ENCODE data around the gene GPC5.
"Not testable (repeated sequence)": the region's sequence is repeated elsewhere in the genome, so short reads cannot be mapped to it uniquely, and the experiment has no call there.

The GPC5 gene

DNA sequence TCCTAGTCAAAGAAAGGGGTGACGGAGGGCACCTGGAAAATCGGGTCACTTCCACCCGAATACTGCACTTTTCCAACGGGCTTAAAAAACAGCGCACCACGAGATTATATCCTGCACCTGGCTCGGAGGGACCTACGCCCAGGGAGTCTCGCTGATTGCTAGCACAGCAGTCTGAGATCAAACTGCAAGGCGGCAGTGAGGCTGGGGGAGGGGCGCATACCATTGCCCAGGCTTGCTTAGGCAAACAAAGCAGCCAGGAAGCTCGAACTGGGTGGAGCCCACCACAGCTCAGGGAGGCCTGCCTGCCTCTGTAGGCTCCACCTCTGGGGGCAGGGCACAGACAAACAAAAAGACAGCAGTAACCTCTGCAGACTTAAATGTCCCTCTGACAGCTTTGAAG lies 1354.3 kb downstream of the GPC5 start:
- ATAC-seq, H3K4me1 Mint-ChIP-seq, H3K36me3 Mint-ChIP-seq, H3K27me3 Mint-ChIP-seq, H3K4me3 Mint-ChIP-seq, H3K9me3 Mint-ChIP-seq, H3K27ac Mint-ChIP-seq: not testable (repeated sequence)

DNA sequence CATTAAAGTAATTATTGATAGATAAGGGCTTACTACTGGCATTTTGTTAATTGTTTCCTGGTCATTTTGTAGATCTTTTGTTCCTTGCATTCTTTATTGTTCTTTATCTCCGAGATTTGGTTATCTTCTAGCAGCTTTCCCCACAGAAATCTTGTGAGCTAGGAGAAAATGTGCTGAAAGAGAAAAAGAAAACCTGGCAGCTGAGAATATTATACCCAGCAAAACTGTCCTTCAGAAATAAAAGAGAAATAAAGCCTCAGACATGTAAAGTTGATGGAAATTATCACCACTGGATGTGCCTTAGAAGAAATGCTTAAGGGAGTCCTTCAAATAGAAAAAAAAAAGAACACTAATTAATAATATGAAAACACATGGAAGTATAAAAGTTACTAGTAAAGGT lies 1363.3 kb downstream of the GPC5 start:
- Mint-ChIP-seq H3K4me3 (no peak overlapping the region), H3K36me3 (no peaks in the 10 kb centered on the region), H3K27me3 (no peaks in the 10 kb centered on the region), H3K9me3 (peaks cover 13% of the 10 kb centered on the region), H3K27ac (no peak overlapping the region), H3K4me1 (no peaks in the 10 kb centered on the region)
- ATAC-seq, result no peak

DNA sequence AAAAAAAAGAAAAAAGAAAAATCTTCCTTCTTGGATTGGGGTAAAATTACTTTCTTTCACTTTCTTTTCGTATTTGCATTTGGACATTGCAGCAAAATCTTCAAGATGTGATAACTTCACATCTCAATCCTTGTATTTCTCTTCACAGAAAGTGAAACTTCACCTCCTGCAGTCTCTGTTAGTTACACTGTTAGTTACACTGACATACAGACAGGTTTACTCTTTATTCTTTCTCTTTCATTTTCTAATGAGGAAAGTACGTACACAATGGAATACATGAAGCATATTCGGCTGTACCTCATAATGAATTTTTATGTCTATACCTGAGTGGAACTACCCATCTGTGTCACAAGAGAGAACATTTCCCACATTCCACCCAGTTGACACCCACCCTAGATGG lies 1369.0 kb downstream of the GPC5 start:
- H3K27me3 Mint-ChIP-seq, result no peaks in the 10 kb centered on the region
- H3K4me1 Mint-ChIP-seq, result no peaks in the 10 kb centered on the region
- H3K9me3 Mint-ChIP-seq, result peaks cover 17% of the 10 kb centered on the region
- no peak for ATAC-seq
- H3K4me3 Mint-ChIP-seq, result no peak overlapping the region
- H3K36me3 Mint-ChIP-seq, result no peaks in the 10 kb centered on the region
- H3K27ac Mint-ChIP-seq, result no peak overlapping the region

DNA sequence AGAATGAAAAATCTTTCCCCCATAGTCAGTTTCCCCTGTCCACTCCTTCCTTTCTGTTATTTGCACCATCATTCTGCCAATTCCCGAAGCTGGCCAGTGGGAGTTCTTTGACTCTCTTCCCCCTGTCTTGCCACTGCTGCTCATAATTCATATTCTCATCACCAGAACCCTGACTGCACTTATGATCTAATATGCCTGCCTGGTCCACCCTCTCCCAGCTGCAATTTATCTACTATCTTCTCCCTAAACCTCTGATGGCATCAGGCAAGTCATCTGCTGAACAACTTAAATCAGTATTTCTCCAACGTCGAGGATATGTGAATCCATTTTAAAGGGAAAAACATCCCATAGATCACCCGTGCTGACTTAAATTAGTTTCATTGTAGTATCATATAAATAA lies 1370.2 kb downstream of the GPC5 start:
- H3K4me1 Mint-ChIP-seq, result no peaks in the 10 kb centered on the region
- H3K9me3 Mint-ChIP-seq, result peaks cover 13% of the 10 kb centered on the region
- no peak overlapping the region for H3K27ac Mint-ChIP-seq
- no peaks in the 10 kb centered on the region for H3K27me3 Mint-ChIP-seq
- no peaks in the 10 kb centered on the region for H3K36me3 Mint-ChIP-seq
- no peak overlapping the region for H3K4me3 Mint-ChIP-seq
- ATAC-seq, result no peak

DNA sequence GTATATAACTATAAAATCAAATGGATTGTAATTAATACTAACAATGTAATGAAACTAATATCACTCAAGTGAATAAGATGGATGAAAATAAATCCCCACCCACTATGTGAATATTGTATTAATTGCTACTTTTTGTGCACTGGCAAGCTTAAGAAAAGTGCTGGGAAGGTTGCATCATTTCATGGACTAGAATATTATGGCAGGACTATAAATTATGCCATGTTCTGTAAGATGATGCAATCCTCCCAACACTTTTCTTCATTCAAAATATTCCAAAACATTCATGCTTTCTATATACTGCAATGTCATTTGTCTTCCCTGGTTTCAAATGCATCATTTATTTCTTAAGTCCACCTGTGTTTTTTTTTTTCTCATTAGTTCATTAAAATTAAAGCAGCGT lies 1370.6 kb downstream of the GPC5 start:
- H3K4me3 Mint-ChIP-seq, result no peak overlapping the region
- H3K27me3 Mint-ChIP-seq, result no peaks in the 10 kb centered on the region
- H3K4me1 Mint-ChIP-seq, result no peaks in the 10 kb centered on the region
- H3K9me3 Mint-ChIP-seq, result peaks cover 13% of the 10 kb centered on the region
- ATAC-seq, result no peak
- H3K27ac Mint-ChIP-seq, result no peak overlapping the region
- H3K36me3 Mint-ChIP-seq, result no peaks in the 10 kb centered on the region

DNA sequence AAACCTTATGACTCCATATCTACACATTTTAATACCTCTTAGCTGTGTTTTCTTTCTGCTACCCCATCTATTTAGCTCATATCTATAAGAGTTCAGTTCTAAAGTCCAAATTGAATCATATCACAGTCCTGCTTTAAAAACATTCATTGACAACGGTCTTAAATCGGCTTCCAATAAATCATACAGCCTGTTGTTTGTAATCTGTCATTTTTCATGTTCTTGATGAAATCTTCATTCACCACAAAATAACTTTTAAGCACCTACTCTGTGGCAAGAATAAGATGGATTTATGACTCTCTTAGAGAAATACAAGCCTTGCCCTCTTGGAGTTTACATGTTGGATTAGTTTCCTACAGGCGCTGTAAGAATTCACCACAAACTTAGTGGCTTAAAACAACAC lies 1377.2 kb downstream of the GPC5 start:
- H3K4me1 Mint-ChIP-seq, result no peaks in the 10 kb centered on the region
- H3K36me3 Mint-ChIP-seq, result no peaks in the 10 kb centered on the region
- ATAC-seq, result no peak
- H3K9me3 Mint-ChIP-seq, result peaks cover 14% of the 10 kb centered on the region
- no peaks in the 10 kb centered on the region for H3K27me3 Mint-ChIP-seq
- H3K4me3 Mint-ChIP-seq, result no peak overlapping the region
- H3K27ac Mint-ChIP-seq, result no peak overlapping the region

DNA sequence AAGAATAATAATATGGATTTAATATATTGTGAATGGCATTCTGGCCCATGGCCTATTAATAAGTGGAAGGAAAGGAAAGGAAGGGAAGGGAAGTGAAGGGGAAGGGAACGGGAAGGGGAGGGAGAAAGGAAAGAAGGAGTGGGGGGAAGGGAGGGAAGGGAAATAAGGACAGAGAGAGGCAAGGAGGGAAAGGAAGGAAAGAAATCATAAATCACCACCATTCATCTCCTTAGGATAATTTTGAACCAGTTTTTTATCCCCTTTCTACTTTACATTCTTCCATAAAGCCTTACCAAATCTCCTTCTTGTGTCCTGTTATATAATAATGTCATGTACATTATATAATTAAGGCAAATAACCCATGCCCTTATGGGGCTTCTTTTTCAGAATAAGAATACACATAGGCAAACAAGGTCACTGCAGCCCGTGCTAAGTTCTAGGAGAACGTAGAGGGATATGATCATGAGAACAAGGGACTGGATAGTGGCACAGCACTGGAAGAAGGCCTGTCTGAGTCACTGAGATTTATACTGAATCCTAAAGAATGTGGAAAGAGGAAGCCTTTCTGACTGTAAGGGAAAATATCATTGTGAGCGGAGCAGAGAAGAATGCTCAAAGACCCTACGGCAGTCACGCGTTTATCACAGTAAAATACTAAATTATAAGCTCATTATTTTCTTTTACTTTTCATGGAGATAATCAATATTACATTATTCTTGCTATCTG lies 1383.7 kb downstream of the GPC5 start:
- Mint-ChIP-seq H3K4me1 (no peaks in the 10 kb centered on the region), H3K27ac (no peak overlapping the region), H3K36me3 (no peaks in the 10 kb centered on the region), H3K4me3 (no peak overlapping the region), H3K27me3 (no peaks in the 10 kb centered on the region), H3K9me3 (peaks cover 6% of the 10 kb centered on the region)
- ATAC-seq, result no peak

DNA sequence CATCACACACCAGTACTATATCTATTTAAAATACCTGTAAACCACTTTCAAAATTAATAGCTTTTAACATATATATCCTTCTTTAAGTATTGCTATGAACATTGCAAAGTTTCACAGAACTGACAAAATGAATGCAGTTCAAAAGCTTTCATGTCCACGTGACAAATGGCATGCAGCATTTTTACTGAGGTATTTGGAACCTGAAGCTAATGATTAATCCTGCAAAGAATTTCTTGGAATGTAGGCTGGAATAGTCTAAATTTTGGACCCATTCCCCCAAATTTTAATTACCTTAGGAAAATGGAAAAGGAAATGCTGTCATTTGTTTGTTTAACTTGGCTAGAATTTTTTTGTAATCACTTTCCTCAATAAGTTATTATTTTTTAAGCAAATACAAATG lies 1404.4 kb downstream of the GPC5 start:
- Mint-ChIP-seq H3K36me3 (no peaks in the 10 kb centered on the region), H3K27ac (no peak overlapping the region), H3K4me3 (no peak overlapping the region), H3K27me3 (no peaks in the 10 kb centered on the region), H3K9me3 (peaks cover 2% of the 10 kb centered on the region), H3K4me1 (no peaks in the 10 kb centered on the region)
- ATAC-seq, result no peak

DNA sequence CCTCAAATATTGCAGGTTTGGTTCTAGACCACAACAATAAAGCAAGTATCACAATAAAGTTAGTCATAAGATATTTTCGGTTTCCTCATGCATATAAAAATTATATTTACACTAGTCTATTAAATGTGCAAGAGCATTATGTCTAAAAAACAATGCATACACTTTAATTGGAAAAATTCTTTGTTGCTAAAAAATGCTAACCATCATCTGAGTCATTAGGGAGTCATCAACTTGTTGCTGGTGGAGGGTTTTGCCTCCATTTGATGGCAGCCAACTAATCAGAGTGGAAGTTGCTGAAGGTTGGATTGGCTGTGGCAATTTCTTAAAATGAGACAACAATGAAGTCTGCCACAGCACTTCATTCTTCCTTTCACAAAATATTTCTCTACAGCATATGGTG lies 1405.9 kb downstream of the GPC5 start:
- H3K9me3 Mint-ChIP-seq, result peaks cover 2% of the 10 kb centered on the region
- ATAC-seq, result no peak
- H3K4me1 Mint-ChIP-seq, result no peaks in the 10 kb centered on the region
- H3K36me3 Mint-ChIP-seq, result no peaks in the 10 kb centered on the region
- H3K27me3 Mint-ChIP-seq, result no peaks in the 10 kb centered on the region
- H3K4me3 Mint-ChIP-seq, result no peak overlapping the region
- no peak overlapping the region for H3K27ac Mint-ChIP-seq

DNA sequence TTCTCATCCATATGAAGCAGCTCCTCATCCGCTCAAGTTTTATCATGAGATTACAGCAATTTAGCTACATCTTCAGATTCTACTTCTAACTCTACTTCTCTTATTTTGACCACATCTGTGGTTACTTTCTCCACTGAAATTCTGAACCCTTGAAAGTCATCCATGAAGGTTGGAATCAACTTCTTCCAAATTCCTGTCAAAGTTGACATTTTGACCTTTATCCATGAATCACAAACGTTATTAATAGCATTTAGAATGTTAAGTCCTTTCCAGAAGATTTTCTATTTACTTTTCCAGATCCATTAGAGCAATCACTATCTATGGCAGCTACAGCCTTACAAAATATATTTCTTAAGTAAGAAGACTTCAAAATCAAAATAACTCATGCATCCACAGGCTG lies 1406.5 kb downstream of the GPC5 start:
- H3K4me1 Mint-ChIP-seq, result no peaks in the 10 kb centered on the region
- no peaks in the 10 kb centered on the region for H3K27me3 Mint-ChIP-seq
- no peak overlapping the region for H3K4me3 Mint-ChIP-seq
- no peaks in the 10 kb centered on the region for H3K36me3 Mint-ChIP-seq
- peaks cover 2% of the 10 kb centered on the region for H3K9me3 Mint-ChIP-seq
- H3K27ac Mint-ChIP-seq, result no peak overlapping the region
- no peak for ATAC-seq

DNA sequence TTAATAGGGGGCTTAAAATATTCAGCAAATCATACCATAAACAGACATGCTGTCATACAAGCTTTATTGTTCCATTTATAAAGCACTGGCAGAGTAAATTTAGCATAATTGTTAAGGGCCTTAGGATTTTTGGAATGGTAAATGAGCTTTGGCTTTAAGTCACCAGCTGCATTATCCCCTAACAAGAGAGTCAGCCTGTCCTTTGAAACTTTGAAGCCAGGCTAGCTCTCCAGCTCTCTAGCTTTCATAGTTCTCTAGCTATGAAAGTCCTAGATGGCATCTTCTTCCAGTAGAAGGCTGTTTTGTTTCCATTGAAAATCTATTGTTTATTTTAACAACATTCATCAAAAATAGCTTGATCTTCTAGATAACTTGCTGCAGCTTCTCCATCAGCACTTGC lies 1407.3 kb downstream of the GPC5 start:
- H3K9me3 Mint-ChIP-seq, result peaks cover 2% of the 10 kb centered on the region
- H3K4me1 Mint-ChIP-seq, result no peaks in the 10 kb centered on the region
- ATAC-seq, result no peak
- no peaks in the 10 kb centered on the region for H3K36me3 Mint-ChIP-seq
- H3K27ac Mint-ChIP-seq, result no peak overlapping the region
- no peaks in the 10 kb centered on the region for H3K27me3 Mint-ChIP-seq
- H3K4me3 Mint-ChIP-seq, result no peak overlapping the region

DNA sequence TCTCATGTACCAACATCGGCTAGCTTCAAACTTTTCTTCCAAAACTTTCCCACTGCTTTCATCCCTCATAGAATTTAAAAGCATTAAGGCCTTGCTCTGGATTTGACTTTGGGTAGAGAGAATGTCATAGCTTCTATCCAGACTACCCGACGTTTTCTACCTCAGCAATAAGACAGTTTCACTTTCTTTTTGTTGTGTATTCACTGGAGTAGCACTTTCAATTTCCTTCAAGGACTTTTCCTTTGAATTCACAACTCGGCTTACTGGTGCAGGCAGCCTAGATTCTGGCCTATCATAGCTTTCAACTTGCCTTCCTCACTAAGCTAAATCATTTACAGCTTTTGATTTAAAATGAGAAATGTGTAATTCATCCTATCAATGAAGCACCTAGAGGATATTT lies 1407.8 kb downstream of the GPC5 start:
- no peak overlapping the region for H3K4me3 Mint-ChIP-seq
- H3K27me3 Mint-ChIP-seq, result no peaks in the 10 kb centered on the region
- no peaks in the 10 kb centered on the region for H3K36me3 Mint-ChIP-seq
- no peak overlapping the region for H3K27ac Mint-ChIP-seq
- peaks cover 2% of the 10 kb centered on the region for H3K9me3 Mint-ChIP-seq
- no peak for ATAC-seq
- H3K4me1 Mint-ChIP-seq, result no peaks in the 10 kb centered on the region

DNA sequence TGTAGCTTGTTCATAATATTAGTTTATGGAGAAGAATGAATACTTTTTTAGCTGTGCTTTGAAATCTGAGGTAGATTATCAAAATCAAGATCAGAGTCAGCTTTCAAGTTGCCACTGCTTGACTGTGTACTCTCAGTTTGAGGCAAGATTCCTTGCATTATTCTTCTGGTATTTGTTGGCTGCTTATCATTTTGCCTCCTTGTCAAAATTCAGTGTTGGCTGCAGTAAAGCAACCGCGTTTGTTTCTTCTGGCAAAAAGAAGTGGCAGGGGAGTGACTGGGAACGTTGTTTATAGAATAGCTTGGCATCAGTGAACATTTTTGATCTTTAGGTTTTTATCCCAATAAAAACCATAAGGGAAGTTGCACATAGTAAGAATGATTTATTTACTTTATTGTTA lies 1408.9 kb downstream of the GPC5 start:
- H3K27me3 Mint-ChIP-seq, result no peaks in the 10 kb centered on the region
- no peaks in the 10 kb centered on the region for H3K4me1 Mint-ChIP-seq
- H3K9me3 Mint-ChIP-seq, result peaks cover 2% of the 10 kb centered on the region
- no peak for ATAC-seq
- no peaks in the 10 kb centered on the region for H3K36me3 Mint-ChIP-seq
- H3K4me3 Mint-ChIP-seq, result no peak overlapping the region
- H3K27ac Mint-ChIP-seq, result no peak overlapping the region

DNA sequence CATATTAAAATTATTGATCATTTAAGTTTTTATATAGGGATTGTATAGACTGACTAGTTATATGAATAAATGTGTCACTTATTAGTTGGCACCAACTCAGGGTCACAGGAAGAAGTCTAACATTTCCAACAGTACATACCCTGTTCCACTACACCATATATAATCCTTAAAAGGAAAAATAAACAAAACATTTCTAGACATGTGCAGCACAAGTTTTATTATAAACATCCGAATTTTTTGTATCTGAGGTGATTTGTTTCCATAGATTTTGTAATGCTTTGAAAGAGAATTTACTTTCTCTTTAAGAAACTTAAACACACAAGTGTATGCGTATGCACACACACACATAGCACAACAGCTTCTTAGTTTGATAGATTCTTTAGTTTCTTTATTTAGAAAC lies 1409.5 kb downstream of the GPC5 start:
- no peak overlapping the region for H3K4me3 Mint-ChIP-seq
- no peaks in the 10 kb centered on the region for H3K4me1 Mint-ChIP-seq
- ATAC-seq, result no peak
- no peaks in the 10 kb centered on the region for H3K36me3 Mint-ChIP-seq
- H3K27ac Mint-ChIP-seq, result no peak overlapping the region
- H3K27me3 Mint-ChIP-seq, result no peaks in the 10 kb centered on the region
- peaks cover 2% of the 10 kb centered on the region for H3K9me3 Mint-ChIP-seq

DNA sequence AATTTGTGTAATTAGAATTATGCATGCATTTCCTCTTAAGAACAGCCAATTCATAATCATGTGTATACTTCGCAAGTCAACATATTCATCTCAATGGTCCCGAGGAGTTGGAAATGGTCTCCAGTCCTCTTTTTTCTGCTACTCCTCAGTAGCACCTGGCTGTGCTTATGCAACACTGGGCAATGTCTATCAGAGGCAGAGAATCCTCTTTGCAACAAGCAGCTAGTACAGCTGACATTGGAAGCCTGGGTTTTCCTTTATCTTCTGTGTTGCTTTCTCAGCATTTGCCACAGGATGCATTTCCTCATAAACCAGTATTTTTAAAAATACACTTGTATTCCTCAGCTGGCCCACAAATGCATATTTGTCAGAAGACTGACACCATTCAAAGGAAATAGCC lies 1422.9 kb downstream of the GPC5 start:
- no peak for ATAC-seq
- Mint-ChIP-seq H3K27ac (no peak overlapping the region), H3K9me3 (peaks cover 9% of the 10 kb centered on the region), H3K36me3 (no peaks in the 10 kb centered on the region), H3K4me3 (no peak overlapping the region), H3K4me1 (no peaks in the 10 kb centered on the region), H3K27me3 (no peaks in the 10 kb centered on the region)

DNA sequence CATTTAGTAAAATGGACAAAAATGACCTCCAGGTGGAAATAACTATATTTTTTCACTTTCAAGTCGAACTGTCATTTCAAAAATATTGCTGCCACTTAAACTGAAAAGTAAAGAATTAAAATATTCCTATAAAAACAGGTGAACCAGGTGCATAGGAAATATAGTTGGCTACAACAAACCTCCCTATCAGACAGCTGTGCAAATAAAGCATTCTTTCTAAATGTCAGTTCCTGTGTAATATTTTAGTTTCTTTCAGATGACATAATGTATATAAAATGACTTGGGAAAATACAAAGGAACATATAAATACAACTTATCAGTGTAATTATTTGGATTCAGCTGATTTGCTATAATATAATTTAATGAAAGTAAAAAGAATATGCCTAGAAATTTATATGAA lies 1424.6 kb downstream of the GPC5 start:
- Mint-ChIP-seq H3K9me3 (peaks cover 9% of the 10 kb centered on the region), H3K27me3 (no peaks in the 10 kb centered on the region), H3K4me1 (no peaks in the 10 kb centered on the region), H3K4me3 (no peak overlapping the region), H3K36me3 (no peaks in the 10 kb centered on the region), H3K27ac (no peak overlapping the region)
- ATAC-seq, result no peak
